Aortic smooth muscle cell (primary cell): ENCODE data around the gene NNT. TPM values are rescaled to one million over a fixed set of nuclear protein-coding genes. Genes with fewer than 3 reads are reported as not detected.

Experiments used
- total RNA-seq: library from RNA; depleted of rRNA; stranded (reverse); fragments of >200 nt; gene quantifications from 2 replicates; pipeline ENCODE4 v1.2.3, GENCODE V29; 2014

The NNT gene
- total RNA-seq, result 88.8 and 114 TPM in 2 replicates

DNA sequence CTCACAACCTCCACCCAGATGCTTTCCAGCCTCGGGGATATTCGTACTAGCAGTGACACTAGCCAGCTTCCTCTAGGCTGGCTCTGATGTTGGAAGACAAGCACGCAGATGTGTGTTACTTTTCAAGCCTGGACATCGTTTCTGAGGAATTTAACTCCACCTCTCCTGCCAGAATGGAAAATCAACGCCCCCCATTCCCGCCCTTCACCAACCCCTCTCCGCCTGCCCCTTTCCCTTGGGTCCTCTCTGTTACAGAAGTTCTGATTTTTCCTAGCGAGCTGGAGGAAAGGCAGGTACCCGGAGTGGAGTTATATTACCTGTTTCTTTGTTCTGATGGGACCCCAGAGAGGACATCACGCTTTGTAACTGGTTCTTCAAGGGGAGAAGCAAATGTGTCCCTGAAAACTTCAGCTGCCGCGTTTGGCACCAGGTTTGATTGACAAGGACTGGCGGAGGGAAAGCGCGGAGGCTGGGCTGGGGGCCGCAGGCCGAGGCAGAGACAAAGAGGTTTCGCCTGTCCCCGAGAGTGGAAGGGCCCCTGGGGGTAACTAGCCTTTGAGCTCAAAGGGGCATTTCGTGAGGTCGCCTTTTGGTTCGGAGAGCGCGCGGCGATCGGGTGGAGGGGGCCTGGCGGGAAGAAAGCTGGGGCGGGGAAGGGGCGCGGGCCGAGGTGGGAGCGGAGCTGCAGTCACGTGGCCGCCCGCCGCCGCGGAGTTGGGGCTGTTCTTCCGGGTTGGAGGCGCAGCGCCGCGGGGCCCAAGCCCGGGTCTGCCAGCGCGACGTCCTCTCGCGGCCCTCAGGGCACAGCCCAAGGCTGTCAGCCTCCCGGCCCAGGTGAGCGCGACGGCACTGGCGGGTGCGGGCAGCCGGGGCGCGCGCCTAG lies at the start of gene NNT:
TSS of gene NNT (plus strand) at position 720 of the 883 bp plus-strand sequence. CDS start 6,016 bp downstream, outside the sequence.

DNA sequence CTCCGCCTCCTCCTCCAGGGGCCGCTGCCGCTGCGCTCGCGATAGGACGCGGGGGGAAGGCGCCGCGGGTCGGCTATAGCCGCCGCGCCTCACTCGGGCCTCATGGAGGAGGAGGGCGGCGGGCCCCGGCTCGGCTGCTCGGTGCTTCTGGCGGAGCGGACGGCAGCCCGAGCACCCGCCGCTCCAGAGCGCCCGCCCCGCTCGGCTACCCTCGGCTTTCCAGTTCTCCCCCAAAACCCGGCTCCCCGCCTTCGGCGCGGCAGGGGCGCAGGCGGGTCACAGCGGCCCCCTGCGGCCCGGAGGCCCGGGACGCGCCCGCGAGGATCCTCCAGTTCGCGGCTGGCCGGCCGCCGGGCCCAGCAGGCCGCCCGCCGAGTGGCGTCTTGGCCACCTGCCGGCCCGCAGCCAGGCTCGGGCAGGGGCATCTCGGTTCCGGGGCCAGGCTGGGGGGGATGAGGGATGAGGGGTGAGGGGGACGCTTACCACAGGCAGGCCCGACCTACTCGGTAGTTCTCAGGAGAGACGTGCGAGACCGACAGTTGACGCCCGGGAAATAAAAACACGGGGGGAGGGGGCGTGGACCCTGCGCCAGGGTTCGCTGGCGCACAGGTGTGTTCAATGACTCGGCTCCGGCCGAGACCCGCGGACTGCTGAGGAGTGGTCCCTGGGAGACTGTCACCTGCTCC lies 46.0 kb upstream of the NNT start, which contains the start of gene PAIP1:
TSS of gene PAIP1 (minus strand) at position 221 of the 686 bp plus-strand sequence. CDS start 231 bp downstream, outside the sequence.

Other genes with a start within 250 kb of the NNT start
- gene CCL28, start 190.8 kb upstream of the NNT start, total RNA-seq, result 1.1 and 1.6 TPM in 2 replicates
- 16.4 and 21.4 TPM in 2 replicates for gene TMEM267, start 119.3 kb upstream of the NNT start, total RNA-seq
- gene C5orf34, start 88.0 kb upstream of the NNT start, total RNA-seq, result 3.4 and 5.0 TPM in 2 replicates
- 72.9 and 73.9 TPM in 2 replicates for gene PAIP1, start 46.1 kb upstream of the NNT start, total RNA-seq